ENCODE measurements around the gene HAPLN3.
A peak's percentile ranks its signal among the peaks of the same experiment; 100 is the strongest.
"Not testable (repeated sequence)": the region's sequence is repeated elsewhere in the genome, so short reads cannot be mapped to it uniquely, and the experiment has no call there.

The HAPLN3 gene, protein sequence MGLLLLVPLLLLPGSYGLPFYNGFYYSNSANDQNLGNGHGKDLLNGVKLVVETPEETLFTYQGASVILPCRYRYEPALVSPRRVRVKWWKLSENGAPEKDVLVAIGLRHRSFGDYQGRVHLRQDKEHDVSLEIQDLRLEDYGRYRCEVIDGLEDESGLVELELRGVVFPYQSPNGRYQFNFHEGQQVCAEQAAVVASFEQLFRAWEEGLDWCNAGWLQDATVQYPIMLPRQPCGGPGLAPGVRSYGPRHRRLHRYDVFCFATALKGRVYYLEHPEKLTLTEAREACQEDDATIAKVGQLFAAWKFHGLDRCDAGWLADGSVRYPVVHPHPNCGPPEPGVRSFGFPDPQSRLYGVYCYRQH

GRCh38 chr15:88894819-88895767 is at the start of gene HAPLN3:
HAPLN3 (minus strand) TSS chr15:88895544; CDS start chr15:88887298, 8,246 bp downstream.
- peak; percentile 70 for FAIRE-seq
- peak; percentile 54 for DNase-seq (ENCODE audit: insufficient read length, low spot score)

DNA sequence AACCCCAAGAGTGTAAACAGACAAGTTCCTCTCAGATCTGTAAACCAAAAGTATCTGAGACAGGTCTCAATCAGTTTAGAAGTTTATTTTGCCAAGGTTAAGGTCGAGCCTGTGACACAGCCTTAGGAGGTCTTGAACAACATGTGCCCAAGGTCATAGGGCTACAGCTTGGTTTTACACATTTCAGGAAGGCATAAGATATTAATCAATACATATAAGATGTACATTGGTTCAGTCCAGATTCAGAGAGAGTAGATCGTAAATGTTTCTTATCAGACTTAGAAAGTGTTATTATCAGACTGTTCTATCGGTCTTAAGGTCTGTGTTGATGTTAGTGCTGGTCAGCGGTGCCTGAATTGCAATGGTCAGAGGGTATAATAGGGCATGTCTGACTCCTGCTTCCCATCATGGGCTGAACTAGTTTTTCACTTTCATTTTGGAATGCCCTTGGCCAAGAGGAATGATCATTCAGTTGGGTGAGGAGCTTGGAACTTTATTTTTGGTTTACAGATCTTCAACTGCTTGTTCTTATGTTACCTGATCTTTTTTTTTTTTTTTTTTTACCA is 44.8 kb upstream of the HAPLN3 start:
- no peak for DNase-seq (ENCODE audit: insufficient read length, low spot score)
- FAIRE-seq = no peak

- DNase-seq (ENCODE audit: insufficient read length, low spot score) = no peak
- FAIRE-seq = no peak
These were observed 44.1 kb upstream of the HAPLN3 start for GRCh38 chr15:88939486-88939806.

DNA sequence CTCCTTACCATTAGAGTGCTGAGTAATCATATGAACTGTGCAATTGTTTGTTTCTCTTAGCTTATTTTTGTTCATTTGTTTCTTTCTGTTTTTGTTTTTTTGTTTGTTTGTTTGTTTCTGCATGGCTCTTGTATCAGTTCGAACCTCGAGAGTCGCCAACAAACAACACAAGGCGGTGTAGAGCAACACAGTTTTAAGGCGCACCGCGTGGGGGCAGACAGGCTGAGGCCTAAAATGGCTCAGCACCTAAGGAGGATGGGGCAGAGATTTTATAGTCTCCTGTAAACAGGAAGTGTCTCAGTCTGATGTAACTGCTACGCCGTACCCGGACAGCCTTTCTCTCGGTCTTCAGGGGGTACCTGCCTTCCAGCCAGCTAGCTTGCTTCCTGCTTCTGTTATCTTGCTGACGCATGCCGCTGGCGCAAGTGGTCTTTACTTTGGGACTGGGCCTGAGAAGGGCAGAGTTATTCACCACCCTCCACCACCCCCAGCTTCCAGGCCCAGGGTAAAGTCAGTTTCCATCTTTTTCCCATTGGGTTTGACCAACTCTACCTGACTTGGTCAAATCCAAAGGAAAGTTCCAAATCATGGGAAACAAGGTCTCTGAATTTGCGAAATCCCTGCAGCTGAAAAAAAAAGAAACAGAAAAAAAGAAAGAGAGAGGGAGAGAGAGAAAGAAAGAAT is 43.6 kb upstream of the HAPLN3 start:
- DNase-seq (ENCODE audit: insufficient read length, low spot score) = no peak
- FAIRE-seq = no peak

GRCh38 chr15:88934449-88934848 is 39.1 kb upstream of the HAPLN3 start:
- not testable (repeated sequence) for FAIRE-seq; DNase-seq (ENCODE audit: insufficient read length, low spot score)

DNA sequence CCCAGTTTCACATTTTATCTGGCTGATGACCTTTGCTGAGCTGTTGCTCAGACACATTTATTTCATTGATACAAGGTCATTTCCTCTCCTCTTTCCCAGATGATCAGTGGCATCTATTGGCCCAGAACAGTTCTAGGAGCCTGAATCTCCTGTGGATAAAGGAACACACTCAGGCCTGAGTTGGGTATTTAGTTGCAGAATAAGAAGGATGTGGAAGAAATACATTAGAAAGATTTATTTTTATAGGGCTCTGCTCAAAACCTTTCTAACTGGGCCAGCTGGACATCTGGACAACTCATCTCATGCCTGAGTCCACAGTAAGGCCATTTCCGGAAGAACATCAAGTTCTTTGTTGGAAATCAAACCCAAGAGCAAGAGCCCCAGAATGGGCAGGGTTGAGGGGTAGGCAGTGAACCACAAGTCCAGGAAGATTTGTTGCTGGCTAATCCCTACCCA is 37.6 kb upstream of the HAPLN3 start:
- no peak for FAIRE-seq
- DNase-seq (ENCODE audit: insufficient read length, low spot score) = no peak

DNA sequence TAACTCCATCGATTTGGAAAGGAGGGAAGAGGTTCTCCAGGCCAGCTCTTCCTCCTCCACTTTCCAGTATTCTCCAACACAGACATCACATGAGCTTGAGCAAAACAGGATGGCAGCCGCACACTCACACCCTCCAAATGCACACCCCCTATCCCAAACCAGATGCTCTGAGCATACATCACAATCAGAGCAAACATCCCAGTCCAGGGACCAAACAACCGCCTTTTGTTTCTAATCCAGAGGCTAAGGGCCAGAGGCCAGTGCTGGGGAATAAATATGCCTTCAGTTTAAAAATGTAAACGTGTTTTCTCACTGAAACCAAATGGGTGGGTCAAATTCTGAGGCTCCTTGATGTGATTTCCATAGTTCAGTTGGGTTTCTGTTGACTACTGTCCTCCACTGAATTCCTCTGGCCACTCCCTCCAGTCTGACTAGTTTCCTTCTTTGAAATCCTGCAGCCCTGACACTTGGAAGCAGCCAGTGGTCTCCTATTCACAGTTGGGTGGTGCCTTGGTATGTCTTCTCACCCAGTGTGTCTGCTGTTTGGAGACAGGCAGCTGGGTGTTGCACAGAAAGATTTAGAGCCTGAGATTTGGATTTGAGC is 37.0 kb upstream of the HAPLN3 start:
- DNase-seq (ENCODE audit: insufficient read length, low spot score) (no peak), FAIRE-seq (no peak)

DNA sequence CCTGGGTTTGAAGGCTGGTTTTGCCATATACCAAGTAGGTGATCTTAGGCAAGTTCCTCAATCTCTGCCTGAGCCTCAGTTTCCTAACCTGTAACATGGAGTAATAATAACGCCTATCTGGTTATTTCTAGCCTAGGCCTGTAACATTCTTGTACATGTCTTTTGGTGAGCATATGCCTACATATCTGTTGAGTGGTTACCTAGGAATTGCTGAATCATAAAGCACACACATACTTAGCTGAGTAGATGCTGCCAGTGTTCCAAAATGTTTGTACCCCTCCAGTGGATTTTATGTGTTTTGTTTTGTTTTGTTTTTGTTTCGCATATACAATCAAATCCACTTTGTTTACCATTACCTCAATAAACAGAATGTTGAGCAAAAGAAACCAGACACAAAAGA is 35.2 kb upstream of the HAPLN3 start:
- DNase-seq (ENCODE audit: insufficient read length, low spot score) (no peak), FAIRE-seq (no peak)

- DNase-seq (ENCODE audit: insufficient read length, low spot score); FAIRE-seq: not testable (repeated sequence)
These were observed 34.2 kb upstream of the HAPLN3 start for GRCh38 chr15:88929358-88930098.

GRCh38 chr15:88928192-88928591 is 32.8 kb upstream of the HAPLN3 start:
- not testable (repeated sequence) for FAIRE-seq; DNase-seq (ENCODE audit: insufficient read length, low spot score)

DNA sequence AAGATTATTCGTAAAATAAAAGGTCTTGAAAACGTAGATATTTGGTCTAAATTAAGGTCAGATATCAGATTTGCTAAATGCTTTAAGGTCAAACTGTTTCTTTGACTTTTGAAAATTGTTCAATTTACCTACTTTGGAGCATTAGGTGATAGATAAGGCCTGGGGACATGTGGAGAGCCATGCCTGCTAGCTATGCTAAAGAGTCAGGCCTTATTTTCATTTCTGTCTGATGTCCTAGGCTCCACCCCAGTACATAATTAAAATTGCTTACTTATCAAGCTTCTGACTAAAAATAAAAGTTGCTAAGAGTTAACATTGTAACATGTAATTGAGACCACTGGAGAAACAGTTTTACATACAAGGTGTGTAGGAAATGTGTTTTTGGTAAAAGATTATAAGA is 30.3 kb upstream of the HAPLN3 start:
- not testable (repeated sequence) for FAIRE-seq

DNA sequence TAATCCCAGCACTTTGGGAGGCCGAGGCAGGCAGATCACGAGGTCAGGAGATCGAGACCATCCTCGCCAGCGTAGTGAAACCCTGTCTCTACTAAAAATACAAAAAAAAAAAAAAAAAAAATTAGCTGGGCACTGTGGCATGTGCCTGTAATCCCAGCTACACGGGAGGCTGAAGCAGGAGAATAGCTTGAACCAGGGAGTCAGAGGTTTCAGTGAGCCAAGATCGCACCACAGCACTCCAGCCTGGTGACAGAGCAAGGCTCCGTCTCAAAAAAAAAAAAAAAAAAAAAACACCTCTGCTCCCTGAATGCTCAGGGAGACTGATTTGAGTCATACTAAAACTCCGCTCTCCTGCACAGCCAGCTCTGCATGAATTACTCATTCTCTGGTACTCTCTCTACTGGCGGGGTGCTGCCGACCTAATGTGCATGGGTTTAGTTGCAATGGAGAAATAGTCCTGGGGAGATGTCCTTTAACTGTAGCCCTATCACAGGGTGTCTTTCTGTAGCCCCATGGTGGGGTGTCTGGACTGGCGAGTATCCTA is 25.6 kb upstream of the HAPLN3 start:
- DNase-seq (ENCODE audit: insufficient read length, low spot score); FAIRE-seq: not testable (repeated sequence)

More for the DNA sequence above, 30.3 kb upstream of the HAPLN3 start:
- DNase-seq (ENCODE audit: insufficient read length, low spot score) = not testable (repeated sequence)

GRCh38 chr15:88920186-88920891 is 25.0 kb upstream of the HAPLN3 start:
- FAIRE-seq = no peak
- no peak for DNase-seq (ENCODE audit: insufficient read length, low spot score)

- no peak for DNase-seq (ENCODE audit: insufficient read length, low spot score)
These were observed 23.4 kb upstream of the HAPLN3 start for GRCh38 chr15:88918738-88919137.

GRCh38 chr15:88917760-88918159 is 22.4 kb upstream of the HAPLN3 start:
- FAIRE-seq (no peak), DNase-seq (ENCODE audit: insufficient read length, low spot score) (no peak)

More at GRCh38 chr15:88918738-88919137, 23.4 kb upstream of the HAPLN3 start:
- no peak for FAIRE-seq

DNA sequence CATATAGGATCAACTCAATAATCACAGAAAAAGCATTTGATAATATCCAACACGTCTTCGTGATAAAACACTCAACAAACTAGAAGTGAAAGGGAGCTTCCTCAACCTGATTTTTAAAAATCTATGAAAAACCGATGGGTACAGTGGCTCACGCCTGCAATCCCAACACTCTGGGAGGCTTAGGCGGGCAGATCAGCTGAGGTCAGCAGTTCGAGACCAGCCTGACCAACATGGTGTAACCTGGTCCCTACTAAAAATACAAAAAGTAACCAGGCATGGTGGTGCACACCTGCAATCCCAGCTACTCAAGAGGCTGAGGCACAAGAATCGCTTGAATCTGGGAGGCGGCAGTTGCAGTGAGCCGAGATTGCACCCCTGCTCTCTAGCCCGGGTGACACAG is 20.0 kb upstream of the HAPLN3 start:
- FAIRE-seq (no peak), DNase-seq (ENCODE audit: insufficient read length, low spot score) (no peak)

DNA sequence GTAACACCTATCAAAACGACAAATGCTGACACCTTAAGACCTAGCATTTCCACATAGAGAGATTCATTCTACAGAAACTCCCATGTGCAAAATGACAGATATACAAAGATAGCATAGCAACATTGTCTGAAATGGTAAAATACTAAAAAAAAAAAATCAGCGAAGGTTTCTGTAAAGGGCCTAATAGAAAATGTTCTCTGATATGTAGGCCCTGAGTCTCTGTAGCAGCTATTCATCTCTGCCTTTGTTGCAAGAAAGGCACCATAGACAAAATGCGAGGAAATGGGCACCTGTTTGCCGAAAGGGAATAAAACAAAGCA is 18.5 kb upstream of the HAPLN3 start:
- no peak for DNase-seq (ENCODE audit: insufficient read length, low spot score)
- FAIRE-seq = no peak

DNA sequence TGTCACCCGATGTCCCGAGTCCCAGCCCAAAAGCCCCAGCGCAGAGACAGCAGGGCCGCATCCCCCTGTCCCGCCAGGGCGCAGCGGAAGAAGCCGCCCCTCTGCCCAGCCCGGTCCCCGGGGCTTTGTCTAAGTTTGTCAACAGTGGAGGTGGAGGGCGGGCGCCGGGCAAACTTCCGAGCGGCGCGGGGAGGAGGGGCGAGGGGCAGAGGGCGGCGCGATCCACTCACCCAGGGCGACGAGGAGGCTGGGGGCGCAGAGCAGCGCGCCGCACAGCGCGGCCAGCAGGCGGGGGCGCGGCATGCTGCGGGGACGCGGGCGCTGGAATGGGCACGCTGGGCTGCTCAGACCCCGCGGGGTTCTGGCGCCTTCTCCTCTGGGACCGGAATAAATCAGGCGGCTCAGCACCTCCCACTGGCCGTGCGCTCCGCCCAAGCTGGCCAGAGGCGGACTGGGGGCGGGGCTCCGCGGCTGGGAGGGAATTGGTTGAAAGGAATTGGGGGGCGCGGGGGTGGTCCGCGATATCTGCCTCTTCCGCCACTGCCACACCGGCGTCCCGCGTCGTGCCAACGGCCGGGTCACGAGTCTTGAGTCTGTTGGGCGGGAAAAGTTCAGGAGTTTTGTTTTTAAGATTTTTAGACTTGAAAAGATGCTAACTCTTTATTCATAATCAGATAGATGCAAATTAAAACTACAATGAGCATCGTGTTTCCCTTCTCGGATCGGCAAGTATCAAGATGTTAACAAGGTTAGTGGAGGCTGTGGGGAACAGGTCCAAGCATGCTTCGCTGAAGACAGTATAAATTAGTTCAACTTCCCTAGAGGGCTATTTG is 17.9 kb upstream of the HAPLN3 start, which contains the start of gene MFGE8:
MFGE8 (minus strand) TSS at position 363 of the 833 bp plus-strand sequence; CDS start at position 303, 60 bp downstream.
- FAIRE-seq = peak; percentile 84
- peak; percentile 61 for DNase-seq (ENCODE audit: insufficient read length, low spot score)

Measured in GM19239 (cell line).